Lung (tissue), 12 donors: ENCODE data around the gene CNN2. TPM values are rescaled to one million over a fixed set of nuclear protein-coding genes. Genes with fewer than 3 reads are reported as not detected.

Experiments used
- ATAC-seq: fragments of 200-7000 bp; cut with Tn5 transposase; one replicate; pipeline ENCODE4 v1.9.1; 2020; ENCODE audit warnings: moderate number of reproducible peaks; ENCODE audit not compliant: insufficient read depth, low FRiP score
- DNase-seq, 3 donors: peaks; one replicate each; pipeline ENCODE4 v3.0.0-alpha.2; 2013 to 2017
- H3K27ac ChIP-seq, 2 donors: one replicate each; pipeline ENCODE4 v1.5.1; 2013; ENCODE audit warnings: mild to moderate bottlenecking in 2 of 2, moderate library complexity in 2 of 2, control low read depth in 1 of 2, inconsistent platforms in 1 of 2, low read depth in 1 of 2, low read length in 1 of 2
- H3K27me3 ChIP-seq, 3 donors: one replicate each; pipeline ENCODE4 v1.5.1; 2013; ENCODE audit warnings: low read length in 2 of 3; ENCODE audit not compliant: control insufficient read depth in 3 of 3, insufficient read depth in 3 of 3
- H3K36me3 ChIP-seq, 4 donors: one replicate each; pipeline ENCODE4 v1.5.1; 2013; ENCODE audit warnings: low read length in 4 of 4, mild to moderate bottlenecking in 1 of 4, moderate library complexity in 1 of 4; ENCODE audit not compliant: control insufficient read depth in 4 of 4, insufficient read depth in 4 of 4
- H3K4me1 ChIP-seq, 5 donors: one replicate each; pipeline ENCODE4 v1.5.1; 2013; ENCODE audit warnings: low read length in 5 of 5, mild to moderate bottlenecking in 2 of 5, moderate library complexity in 1 of 5; ENCODE audit not compliant: control insufficient read depth in 5 of 5, insufficient read depth in 5 of 5
- H3K4me3 ChIP-seq: one replicate; pipeline ENCODE4 v1.5.1; 2013; ENCODE audit warnings: mild to moderate bottlenecking, control low read depth, moderate library complexity
- H3K9ac ChIP-seq, 2 donors: one replicate each; pipeline ENCODE4 v1.5.1; 2013; ENCODE audit warnings: low read length in 2 of 2, control low read depth in 1 of 2; ENCODE audit not compliant: insufficient read depth in 1 of 2
- H3K9me3 ChIP-seq, 4 donors: one replicate each; pipeline ENCODE4 v1.5.1; 2013; ENCODE audit warnings: low read length in 3 of 4, mild to moderate bottlenecking in 1 of 4, moderate library complexity in 1 of 4; ENCODE audit not compliant: control insufficient read depth in 4 of 4, insufficient read depth in 3 of 4
- CTCF ChIP-seq: IDR thresholded peaks from 2 replicates; pipeline ENCODE4 v1.5.1; 2012; ENCODE audit warnings: mild to moderate bottlenecking; ENCODE audit errors: control extremely low read depth, extremely low read depth
- WGBS, 2 donors: extraction: QIAGEN DNeasy Blood & Tissue Kit; methylation state at CpG; one replicate each; pipeline ENCODE4 v1.1.7; 2013; 5-methylcytosine and 5-hydroxymethylcytosine counted together
- polyA plus RNA-seq, 2 donors: library from polyadenylated mRNA; stranded (reverse); fragments of 200-250 nt; gene quantifications; one replicate each; pipeline ENCODE4 v1.2.1, GENCODE V29; 2013
- total RNA-seq, 2 donors: library from RNA; depleted of rRNA in 1 of 2; stranded (reverse); fragments of >200 nt in 1 of 2; gene quantifications; one replicate each; pipeline ENCODE4 v1.2.1, GENCODE V29; 2014 to 2021
- donor health status: control.
- donor health status: control.
- donor health status: Bipolar disorder and iron deficiency.
- donor health status: healthy.
- donor health status: DM: yes; HTN: yes; CAD: no.

CNN2 gene
- total and polyA plus RNA-seq, 4 donors, result 161 to 236 (median 180) TPM

- DNase-seq, result no peak
- H3K4me1 ChIP-seq, result peaks cover 0 to 19% (median under 1%) of the 10 kb centered on the region in 5 donors
Observed at GRCh38 chr19:1046117-1046626, 19.8 kb downstream of the CNN2 start.

GRCh38 chr19:1046836-1047695 lies 20.7 kb downstream of the CNN2 start:
- DNase-seq, result no peak
- peaks cover 0 to 10% (median 0%) of the 10 kb centered on the region in 4 donors for H3K36me3 ChIP-seq
- WGBS, 2 donors, result 84 to 89% methylated on average over 75 to 77 of the region's 77 CpGs
- ATAC-seq, result no peak
- no peak overlapping the region for H3K27ac ChIP-seq
- no peak for TF ChIP-seq CTCF
- no peaks in the 10 kb centered on the region for H3K27me3 ChIP-seq
- no peak overlapping the region for H3K4me3 ChIP-seq
- H3K9ac ChIP-seq, result no peak overlapping the region
- H3K4me1 ChIP-seq, result peaks cover 0 to 11% (median 0%) of the 10 kb centered on the region in 5 donors
- no peaks in the 10 kb centered on the region for H3K9me3 ChIP-seq

More at GRCh38 chr19:1046117-1046626, 19.8 kb downstream of the CNN2 start:
- no peaks in the 10 kb centered on the region for H3K27me3 ChIP-seq
- no peak for TF ChIP-seq CTCF
- no peaks in the 10 kb centered on the region for H3K9me3 ChIP-seq
- H3K4me3 ChIP-seq, result no peak overlapping the region
- no peak for ATAC-seq
- WGBS, 2 donors, result 94% methylated on average over 33 of the region's 33 CpGs
- peaks cover 0 to 10% (median 0%) of the 10 kb centered on the region in 4 donors for H3K36me3 ChIP-seq
- H3K9ac ChIP-seq, result no peak overlapping the region
- no peak overlapping the region for H3K27ac ChIP-seq

DNA sequence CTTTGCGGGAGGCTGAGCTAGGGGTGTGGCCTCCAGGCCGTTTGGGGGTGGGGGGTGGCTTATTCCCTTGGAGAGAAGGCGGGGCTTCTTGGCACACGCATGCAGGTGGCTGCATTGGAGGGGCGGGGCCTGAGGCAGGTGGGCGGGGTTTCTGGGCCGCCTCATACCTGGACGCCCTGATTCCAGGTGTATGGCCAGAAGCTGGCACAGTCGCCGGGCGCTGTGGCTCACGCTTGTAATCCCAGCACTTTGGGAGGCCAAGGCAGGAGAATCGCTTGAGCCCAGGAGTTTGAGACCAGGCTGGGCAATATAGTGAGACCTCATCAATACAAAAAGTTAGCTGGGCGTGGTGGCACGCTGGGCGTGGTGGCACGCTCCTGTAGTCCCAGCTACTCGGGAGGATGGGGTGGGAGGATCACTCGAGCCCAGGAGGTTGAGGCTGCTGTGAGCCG lies 21.3 kb downstream of the CNN2 start:
- no peaks in the 10 kb centered on the region for H3K9me3 ChIP-seq
- TF ChIP-seq CTCF, result no peak
- H3K4me3 ChIP-seq, result no peak overlapping the region
- H3K36me3 ChIP-seq, result peaks cover 0 to 10% (median 0%) of the 10 kb centered on the region in 4 donors
- DNase-seq (no peak), ATAC-seq (no peak)
- peaks cover 0 to 6% (median 0%) of the 10 kb centered on the region in 5 donors for H3K4me1 ChIP-seq
- H3K9ac ChIP-seq, result no peak overlapping the region
- H3K27me3 ChIP-seq, result no peaks in the 10 kb centered on the region
- WGBS, 2 donors, result 92 to 96% methylated on average over 20 of the region's 20 CpGs
- H3K27ac ChIP-seq, result no peak overlapping the region
